Measurements from ENCODE around the gene IRAK2.

The IRAK2 gene

DNA sequence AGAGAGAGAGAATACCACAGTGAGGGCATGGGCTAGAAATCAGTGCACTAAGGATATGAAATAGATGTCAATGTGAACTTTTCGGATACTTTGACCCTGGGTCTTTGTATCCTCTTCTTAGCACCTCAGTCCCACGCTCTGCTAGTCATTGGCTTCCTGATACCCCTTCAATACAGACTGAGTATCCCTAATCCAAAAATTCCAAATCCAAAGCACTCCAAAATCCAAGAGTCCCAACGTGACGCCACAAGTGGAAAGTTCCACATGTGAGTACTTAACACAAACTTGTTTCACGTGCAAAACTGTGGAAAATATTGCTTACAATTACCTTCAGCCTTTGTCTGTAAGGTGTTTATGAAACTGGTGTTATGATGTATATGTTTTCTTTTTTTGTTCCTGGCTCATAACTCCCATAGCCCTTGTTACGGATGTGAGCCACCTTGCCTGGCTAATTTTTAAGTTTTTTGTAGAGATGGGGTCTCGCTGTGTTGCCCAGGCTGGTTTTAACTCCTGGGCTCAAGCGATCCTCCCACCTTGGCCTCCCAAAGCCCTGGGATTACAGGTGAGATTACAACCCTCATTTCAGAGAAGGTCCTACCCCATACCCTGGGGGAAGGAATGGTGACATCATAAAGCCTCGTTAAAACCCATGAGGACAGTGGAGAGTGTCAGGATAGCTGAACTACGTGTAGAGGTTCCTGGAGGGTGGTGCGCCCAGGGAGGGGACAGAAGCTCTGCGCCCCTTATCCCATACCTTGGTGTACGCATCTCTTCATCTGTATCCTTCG lies 10.2 kb upstream of the IRAK2 start:
- Histone ChIP-seq H3K4ac (ENCODE audit: low read depth, low read length) (no peak overlapping the region), H2BK12ac (ENCODE audit: low read length) (no peak overlapping the region), H3K27me3 (ENCODE audit: insufficient read depth, low read length) (no peaks in the 10 kb centered on the region), H3K79me2 (ENCODE audit: control insufficient read depth, insufficient read depth, low read length, poor library complexity) (no peaks in the 10 kb centered on the region), H3K23ac (ENCODE audit: low read length) (no peak overlapping the region), H3K36me3 (ENCODE audit: control insufficient read depth in 1 of 2, insufficient read depth in 2 of 2, low read length in 2 of 2) (peaks cover 17 to 27% of the 10 kb centered on the region in 2 experiments), H3K14ac (ENCODE audit: low read length) (no peak overlapping the region), H4K8ac (ENCODE audit: low read depth, low read length) (no peak overlapping the region), H3K9ac (ENCODE audit: low read length) (no peak overlapping the region), H2BK5ac (ENCODE audit: low read depth, low read length, poor library complexity) (no peak overlapping the region), H2BK120ac (ENCODE audit: insufficient read depth, low read length, poor library complexity) (no peak overlapping the region), H3K79me1 (ENCODE audit: low read length) (no peaks in the 10 kb centered on the region), H3K4me2 (ENCODE audit: low read length) (no peak overlapping the region), H2AK5ac (ENCODE audit: low read length) (no peak overlapping the region), H3K9me3 (ENCODE audit: insufficient read depth, low read depth, low read length) (no peaks in the 10 kb centered on the region), H2AFZ (ENCODE audit: insufficient read depth, low read length, poor library complexity) (no peak overlapping the region), H3K27ac (ENCODE audit: low read depth, low read length) (no peak overlapping the region), H3K4me3 (ENCODE audit: low read depth, low read length) (no peak overlapping the region), H4K91ac (ENCODE audit: low read depth, low read length) (no peak overlapping the region), H3K18ac (ENCODE audit: low read length) (no peak overlapping the region), H4K12ac (ENCODE audit: low read depth, low read length) (no peak overlapping the region), H3K4me1 (ENCODE audit: control insufficient read depth in 1 of 2, insufficient read depth in 2 of 2, low read length in 2 of 2) (peaks cover 2% of the 10 kb centered on the region in 2 experiments)
- DNase-seq, result peak; percentile 88 to 98
- no CpG with 5 or more reads among the region's 14 CpGs for whole genome bisulfite sequencing (ENCODE audit: extremely low coverage, insufficient coverage, insufficient read length)

DNA sequence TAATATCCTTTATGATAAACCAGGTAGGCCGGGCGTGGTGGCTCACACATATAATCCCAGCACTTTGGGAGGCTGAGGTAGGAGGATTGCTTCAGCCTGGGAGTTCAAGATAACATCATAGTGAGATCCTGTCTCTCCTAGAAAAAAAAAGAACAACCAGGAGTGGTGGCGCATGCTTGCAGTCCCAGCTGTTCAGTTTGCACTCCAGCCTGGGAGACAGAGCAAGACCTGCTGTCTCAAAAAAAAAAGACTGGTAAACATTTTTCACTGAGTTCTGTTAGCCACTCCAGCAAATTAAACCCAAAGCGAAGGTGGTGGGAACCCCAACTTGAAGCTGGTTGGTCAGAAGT lies 9.6 kb upstream of the IRAK2 start:
- Histone ChIP-seq H3K36me3 (ENCODE audit: control insufficient read depth in 1 of 2, insufficient read depth in 2 of 2, low read length in 2 of 2) (peaks cover 13 to 24% of the 10 kb centered on the region in 2 experiments), H3K79me1 (ENCODE audit: low read length) (no peaks in the 10 kb centered on the region), H3K18ac (ENCODE audit: low read length) (no peak overlapping the region), H2AK5ac (ENCODE audit: low read length) (no peak overlapping the region), H3K4me3 (ENCODE audit: low read depth, low read length) (no peak overlapping the region), H3K14ac (ENCODE audit: low read length) (no peak overlapping the region), H3K27me3 (ENCODE audit: insufficient read depth, low read length) (no peaks in the 10 kb centered on the region), H4K12ac (ENCODE audit: low read depth, low read length) (no peak overlapping the region), H3K23ac (ENCODE audit: low read length) (no peak overlapping the region), H2BK12ac (ENCODE audit: low read length) (no peak overlapping the region), H3K27ac (ENCODE audit: low read depth, low read length) (no peak overlapping the region), H3K79me2 (ENCODE audit: control insufficient read depth, insufficient read depth, low read length, poor library complexity) (no peaks in the 10 kb centered on the region), H3K4ac (ENCODE audit: low read depth, low read length) (no peak overlapping the region), H2BK120ac (ENCODE audit: insufficient read depth, low read length, poor library complexity) (no peak overlapping the region), H2BK5ac (ENCODE audit: low read depth, low read length, poor library complexity) (no peak overlapping the region), H3K9me3 (ENCODE audit: insufficient read depth, low read depth, low read length) (no peaks in the 10 kb centered on the region), H3K4me2 (ENCODE audit: low read length) (no peak overlapping the region), H2AFZ (ENCODE audit: insufficient read depth, low read length, poor library complexity) (no peak overlapping the region), H4K8ac (ENCODE audit: low read depth, low read length) (no peak overlapping the region), H3K4me1 (ENCODE audit: control insufficient read depth in 1 of 2, insufficient read depth in 2 of 2, low read length in 2 of 2) (peaks cover 2% of the 10 kb centered on the region in 2 experiments), H3K9ac (ENCODE audit: low read length) (no peak overlapping the region), H4K91ac (ENCODE audit: low read depth, low read length) (no peak overlapping the region)
- DNase-seq, result peak; percentile 57 to 73
- no CpG with 5 or more reads among the region's 4 CpGs for WGBS (ENCODE audit: extremely low coverage, insufficient coverage, insufficient read length)

DNA sequence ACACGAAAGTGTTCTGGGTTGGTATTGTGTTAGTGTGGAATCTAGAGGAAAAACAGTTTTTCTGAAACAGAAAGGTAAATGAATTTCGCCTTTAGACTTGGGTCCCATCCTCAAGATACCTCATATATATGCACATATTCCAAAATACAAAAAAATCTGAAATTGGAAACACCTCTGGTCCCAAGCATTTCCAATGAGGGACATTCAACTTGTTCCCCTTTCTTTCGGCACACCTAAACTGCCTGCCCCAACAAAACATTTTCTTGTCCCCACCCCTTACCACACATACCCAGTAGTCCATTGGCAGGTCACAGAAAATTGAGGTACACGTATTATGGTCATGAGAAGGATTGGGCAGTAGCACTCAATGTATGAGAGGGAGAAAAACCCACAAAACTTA lies 9.1 kb upstream of the IRAK2 start:
- Histone ChIP-seq H4K91ac (ENCODE audit: low read depth, low read length) (no peak overlapping the region), H3K4me3 (ENCODE audit: low read depth, low read length) (no peak overlapping the region), H2BK120ac (ENCODE audit: insufficient read depth, low read length, poor library complexity) (no peak overlapping the region), H4K12ac (ENCODE audit: low read depth, low read length) (no peak overlapping the region), H3K27ac (ENCODE audit: low read depth, low read length) (no peak overlapping the region), H3K36me3 (ENCODE audit: control insufficient read depth in 1 of 2, insufficient read depth in 2 of 2, low read length in 2 of 2) (peaks cover 10 to 22% of the 10 kb centered on the region in 2 experiments), H3K79me1 (ENCODE audit: low read length) (no peaks in the 10 kb centered on the region), H4K8ac (ENCODE audit: low read depth, low read length) (no peak overlapping the region), H2BK5ac (ENCODE audit: low read depth, low read length, poor library complexity) (no peak overlapping the region), H3K9ac (ENCODE audit: low read length) (no peak overlapping the region), H3K18ac (ENCODE audit: low read length) (no peak overlapping the region), H3K14ac (ENCODE audit: low read length) (no peak overlapping the region), H3K4me1 (ENCODE audit: control insufficient read depth in 1 of 2, insufficient read depth in 2 of 2, low read length in 2 of 2) (peaks cover 2% of the 10 kb centered on the region in 2 experiments), H3K27me3 (ENCODE audit: insufficient read depth, low read length) (no peaks in the 10 kb centered on the region), H2AFZ (ENCODE audit: insufficient read depth, low read length, poor library complexity) (no peak overlapping the region), H3K4ac (ENCODE audit: low read depth, low read length) (no peak overlapping the region), H3K23ac (ENCODE audit: low read length) (no peak overlapping the region), H3K4me2 (ENCODE audit: low read length) (no peak overlapping the region), H3K9me3 (ENCODE audit: insufficient read depth, low read depth, low read length) (no peaks in the 10 kb centered on the region), H2BK12ac (ENCODE audit: low read length) (no peak overlapping the region), H3K79me2 (ENCODE audit: control insufficient read depth, insufficient read depth, low read length, poor library complexity) (no peaks in the 10 kb centered on the region), H2AK5ac (ENCODE audit: low read length) (no peak overlapping the region)
- DNase-seq, result no peak
- WGBS (ENCODE audit: extremely low coverage, insufficient coverage, insufficient read length), result no CpG with 5 or more reads among the region's 4 CpGs

DNA sequence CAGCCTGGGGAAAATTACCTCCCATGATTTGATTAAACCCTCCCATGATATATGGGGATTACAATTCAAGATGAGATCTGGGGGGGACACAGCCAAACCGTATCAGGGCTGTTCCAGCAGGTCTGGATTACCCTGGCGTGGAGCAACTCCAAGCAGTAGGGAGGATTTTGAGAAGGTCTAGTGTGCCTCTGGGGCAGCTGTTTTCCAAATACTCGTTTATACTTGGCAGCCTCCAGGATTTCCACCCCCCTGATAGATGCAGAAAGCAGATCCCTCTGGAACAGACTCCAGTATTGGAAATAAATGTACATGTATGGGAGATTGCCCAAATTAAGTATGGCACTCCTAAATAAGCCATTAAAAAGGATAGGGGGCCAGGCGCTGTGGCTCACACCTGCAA lies 7.7 kb upstream of the IRAK2 start:
- Histone ChIP-seq H2BK5ac (ENCODE audit: low read depth, low read length, poor library complexity) (no peak overlapping the region), H3K9ac (ENCODE audit: low read length) (no peak overlapping the region), H3K27me3 (ENCODE audit: insufficient read depth, low read length) (no peaks in the 10 kb centered on the region), H3K4me2 (ENCODE audit: low read length) (no peak overlapping the region), H2AK5ac (ENCODE audit: low read length) (no peak overlapping the region), H3K4me1 (ENCODE audit: control insufficient read depth in 1 of 2, insufficient read depth in 2 of 2, low read length in 2 of 2) (peaks cover 2% of the 10 kb centered on the region in 2 experiments), H3K9me3 (ENCODE audit: insufficient read depth, low read depth, low read length) (no peaks in the 10 kb centered on the region), H3K4me3 (ENCODE audit: low read depth, low read length) (no peak overlapping the region), H3K79me2 (ENCODE audit: control insufficient read depth, insufficient read depth, low read length, poor library complexity) (no peaks in the 10 kb centered on the region), H4K12ac (ENCODE audit: low read depth, low read length) (no peak overlapping the region), H3K23ac (ENCODE audit: low read length) (no peak overlapping the region), H2BK12ac (ENCODE audit: low read length) (no peak overlapping the region), H3K4ac (ENCODE audit: low read depth, low read length) (no peak overlapping the region), H3K14ac (ENCODE audit: low read length) (no peak overlapping the region), H2BK120ac (ENCODE audit: insufficient read depth, low read length, poor library complexity) (no peak overlapping the region), H4K91ac (ENCODE audit: low read depth, low read length) (no peak overlapping the region), H3K27ac (ENCODE audit: low read depth, low read length) (no peak overlapping the region), H3K36me3 (ENCODE audit: control insufficient read depth in 1 of 2, insufficient read depth in 2 of 2, low read length in 2 of 2) (peaks cover 3 to 14% of the 10 kb centered on the region in 2 experiments), H2AFZ (ENCODE audit: insufficient read depth, low read length, poor library complexity) (no peak overlapping the region), H3K79me1 (ENCODE audit: low read length) (no peaks in the 10 kb centered on the region), H4K8ac (ENCODE audit: low read depth, low read length) (no peak overlapping the region), H3K18ac (ENCODE audit: low read length) (no peak overlapping the region)
- DNase-seq, result no peak
- no CpG with 5 or more reads among the region's 4 CpGs for WGBS (ENCODE audit: extremely low coverage, insufficient coverage, insufficient read length)
